HG03039 (cell line): ENCODE measurements around the gene GALC.

Experiments
- ATAC-seq: cut with Tn5 transposase; IDR thresholded peaks from one replicate; pipeline ENCODE4 v1.9.1; 2021; ENCODE audit warnings: mild to moderate bottlenecking, moderate library complexity; ENCODE audit not compliant: unreplicated experiment

The GALC gene

GRCh38 chr14:88007608-88008007 lies 14.6 kb upstream of the GALC start:
- ATAC-seq = no peak

GRCh38 chr14:88005978-88006851 lies 13.2 kb upstream of the GALC start:
- ATAC-seq = peak; percentile 95

GRCh38 chr14:88005050-88005481 lies 12.1 kb upstream of the GALC start, which contains the start of gene GPR65:
TSS of gene GPR65 (plus strand) at chr14:88005135. CDS start at chr14:88010848, 5,713 bp downstream.
- ATAC-seq = peak; percentile 56

- no peak for ATAC-seq
These were observed 11.6 kb upstream of the GALC start for GRCh38 chr14:88004506-88005036.

- no peak for ATAC-seq
These were observed 10.4 kb upstream of the GALC start for GRCh38 chr14:88003425-88003824.

- ATAC-seq = no peak
These were observed 9.6 kb upstream of the GALC start for GRCh38 chr14:88002421-88003075.

GRCh38 chr14:87999277-87999676 lies 6.3 kb upstream of the GALC start:
- ATAC-seq = no peak

- no peak for ATAC-seq
These were observed 5.5 kb upstream of the GALC start for GRCh38 chr14:87998482-87998881.

- ATAC-seq = no peak
These were observed 3.3 kb upstream of the GALC start for GRCh38 chr14:87996291-87996592.

- no peak for ATAC-seq
These were observed 2.7 kb upstream of the GALC start for GRCh38 chr14:87995500-87996290.

GRCh38 chr14:87994974-87995373 lies 2.0 kb upstream of the GALC start:
- ATAC-seq = peak; percentile 35

- no peak for ATAC-seq
These were observed 650 bp downstream of the GALC start for GRCh38 chr14:87992346-87992717.

- ATAC-seq = no peak
These were observed 2.3 kb downstream of the GALC start for GRCh38 chr14:87990682-87991081.

GRCh38 chr14:87989956-87990299 lies 3.1 kb downstream of the GALC start:
- ATAC-seq = no peak

- no peak for ATAC-seq
These were observed 3.6 kb downstream of the GALC start for GRCh38 chr14:87989221-87989955.

GRCh38 chr14:87979689-87980088 lies 13.3 kb downstream of the GALC start:
- no peak for ATAC-seq

- no peak for ATAC-seq
These were observed 17.3 kb downstream of the GALC start for GRCh38 chr14:87975636-87976035.

- peak; percentile 88 for ATAC-seq
These were observed 22.0 kb downstream of the GALC start for GRCh38 chr14:87971010-87971409.

GRCh38 chr14:87967496-87967895 lies 25.5 kb downstream of the GALC start:
- no peak for ATAC-seq

GRCh38 chr14:87966816-87967215 lies 26.2 kb downstream of the GALC start:
- ATAC-seq = no peak

GRCh38 chr14:87961246-87961645 lies 31.7 kb downstream of the GALC start:
- ATAC-seq = no peak
